HepG2 (cell line): Measurements from ENCODE around the gene PA2G4. TPM values are rescaled to one million over a fixed set of nuclear protein-coding genes. Genes with fewer than 3 reads are reported as not detected.

Experiments used
- FOXC1 ChIP-seq: sonication (generic); formaldehyde crosslinking; IDR thresholded peaks from 2 replicates; pipeline ENCODE4 v1.8.0; 2022; ENCODE audit warnings: mild to moderate bottlenecking, missing genetic modification reagents, borderline replicate concordance
- GATAD2A ChIP-seq: IDR thresholded peaks from 2 replicates; pipeline ENCODE4 v1.6.1; 2016
- GTF3A ChIP-seq: sonication (generic); formaldehyde crosslinking; conservative IDR thresholded peaks from 2 replicates; pipeline ENCODE4 v1.4.0; 2020; ENCODE audit warnings: mild to moderate bottlenecking, missing genetic modification reagents
- ONECUT2 ChIP-seq: sonication (generic); formaldehyde crosslinking; IDR thresholded peaks from 2 replicates; pipeline ENCODE4 v1.4.0; 2020; ENCODE audit warnings: missing genetic modification reagents
- SALL2 ChIP-seq: sonication (generic); formaldehyde crosslinking; IDR thresholded peaks from 2 replicates; pipeline ENCODE4 v1.8.1; 2023; ENCODE audit warnings: mild to moderate bottlenecking, missing genetic modification reagents, inconsistent platforms
- TGIF2 ChIP-seq: IDR thresholded peaks from 2 replicates; pipeline ENCODE4 v1.6.1; 2016; ENCODE audit warnings: control low read depth, missing compliant biosample characterization
- U2AF2 ChIP-seq: fragments of 200-400 bp; formaldehyde crosslinking; IDR thresholded peaks from 2 replicates; pipeline ENCODE4 v1.6.1; 2017; ENCODE audit warnings: low read depth, mild to moderate bottlenecking, low read length
- ZKSCAN5 ChIP-seq: sonication (generic); formaldehyde crosslinking; IDR thresholded peaks from 2 replicates; pipeline ENCODE4 v1.5.1; 2020; ENCODE audit warnings: mild to moderate bottlenecking, missing genetic modification reagents
- ZNF160 ChIP-seq: sonication (generic); formaldehyde crosslinking; IDR thresholded peaks from 2 replicates; pipeline ENCODE4 v1.8.0; 2022; ENCODE audit warnings: mild to moderate bottlenecking, inconsistent platforms, missing genetic modification reagents
- ZNF501 ChIP-seq: sonication (generic); formaldehyde crosslinking; IDR thresholded peaks from 2 replicates; pipeline ENCODE4 v1.5.1; 2020; ENCODE audit warnings: mild to moderate bottlenecking, moderate library complexity, missing genetic modification reagents
- ZNF614 ChIP-seq: IDR thresholded peaks from 2 replicates; pipeline ENCODE4 v1.6.1; 2018; ENCODE audit warnings: missing biosample characterization, missing genetic modification reagents, inconsistent platforms, borderline replicate concordance
- ZNF703 ChIP-seq: sonication (generic); formaldehyde crosslinking; IDR thresholded peaks from 2 replicates; pipeline ENCODE4 v1.5.1; 2020; ENCODE audit warnings: missing genetic modification reagents, mild to moderate bottlenecking, moderate library complexity, borderline replicate concordance
- ZNF776 ChIP-seq: sonication (generic); formaldehyde crosslinking; IDR thresholded peaks from 2 replicates; pipeline ENCODE4 v1.4.0; 2020; ENCODE audit warnings: mild to moderate bottlenecking, missing genetic modification reagents
- ZNF788 ChIP-seq: sonication (generic); formaldehyde crosslinking; IDR thresholded peaks from 2 replicates; pipeline ENCODE4 v1.5.0; 2020; ENCODE audit warnings: mild to moderate bottlenecking, missing genetic modification reagents, borderline replicate concordance
- ZSCAN30 ChIP-seq: sonication (generic); formaldehyde crosslinking; IDR thresholded peaks from 2 replicates; pipeline ENCODE4 v1.5.0; 2020; ENCODE audit warnings: mild to moderate bottlenecking, missing genetic modification reagents
- polyA plus RNA-seq, 8 experiments: library from polyadenylated mRNA; depleted of rRNA in 3 of 8; stranded (reverse) in 7 of 8; unstranded in 1 of 8; fragments of >200 nt; fragmentation: Illumina TruSeq in 4 of 8; extraction: Trizol in 4 of 8; gene quantifications; 2 replicates each; pipeline versions ENCODE4 v1.2.1 to v1.2.3, GENCODE V29; 2011 to 2016; ENCODE audit warnings: low read depth in 4 of 8, missing spikeins in 1 of 8, mixed read lengths in 1 of 8; ENCODE audit not compliant: insufficient read depth in 1 of 8
- total RNA-seq, 5 experiments: library from RNA; depleted of rRNA; stranded (reverse); fragments of >200 nt; fragmentation: Illumina TruSeq; extraction: Trizol; gene quantifications; 2 replicates each; pipeline ENCODE4 v1.2.3, GENCODE V29; 2016; ENCODE audit warnings: low read depth in 1 of 5
- TF ChIP-seq, protein P1 (sequence below), 2 experiments: sonication (generic) in 1 of 2; formaldehyde crosslinking in 1 of 2; IDR thresholded peaks; 2 replicates each; pipeline versions ENCODE4 v1.5.1 to v1.6.1; 2011 to 2020; ENCODE audit warnings: borderline replicate concordance in 1 of 2, low read depth in 1 of 2, low read length in 1 of 2, mild to moderate bottlenecking in 1 of 2, missing genetic modification reagents in 1 of 2, moderate library complexity in 1 of 2
- TF ChIP-seq, protein P2 (sequence below): IDR thresholded peaks from 2 replicates; pipeline ENCODE4 v1.6.1; 2016; ENCODE audit warnings: control low read depth
- TF ChIP-seq, protein P3 (sequence below): sonication (generic); formaldehyde crosslinking; conservative IDR thresholded peaks from 2 replicates; pipeline ENCODE4 v1.5.0; 2020; ENCODE audit warnings: missing genetic modification reagents
- TF ChIP-seq, protein P4 (sequence below): sonication (generic); formaldehyde crosslinking; IDR thresholded peaks from 2 replicates; pipeline ENCODE4 v1.8.0; 2023; ENCODE audit warnings: mild to moderate bottlenecking, missing genetic modification reagents
- TF ChIP-seq, protein P5 (sequence below): sonication (generic); formaldehyde crosslinking; IDR thresholded peaks from 2 replicates; pipeline ENCODE4 v1.4.0; 2020; ENCODE audit warnings: missing genetic modification reagents, borderline replicate concordance

PA2G4 gene
- total and polyA plus RNA-seq, 2 of the 13 experiments (the other 11 are each of a cell fraction or from before 2014, with no cell fraction given): 147 to 240 TPM

DNA sequence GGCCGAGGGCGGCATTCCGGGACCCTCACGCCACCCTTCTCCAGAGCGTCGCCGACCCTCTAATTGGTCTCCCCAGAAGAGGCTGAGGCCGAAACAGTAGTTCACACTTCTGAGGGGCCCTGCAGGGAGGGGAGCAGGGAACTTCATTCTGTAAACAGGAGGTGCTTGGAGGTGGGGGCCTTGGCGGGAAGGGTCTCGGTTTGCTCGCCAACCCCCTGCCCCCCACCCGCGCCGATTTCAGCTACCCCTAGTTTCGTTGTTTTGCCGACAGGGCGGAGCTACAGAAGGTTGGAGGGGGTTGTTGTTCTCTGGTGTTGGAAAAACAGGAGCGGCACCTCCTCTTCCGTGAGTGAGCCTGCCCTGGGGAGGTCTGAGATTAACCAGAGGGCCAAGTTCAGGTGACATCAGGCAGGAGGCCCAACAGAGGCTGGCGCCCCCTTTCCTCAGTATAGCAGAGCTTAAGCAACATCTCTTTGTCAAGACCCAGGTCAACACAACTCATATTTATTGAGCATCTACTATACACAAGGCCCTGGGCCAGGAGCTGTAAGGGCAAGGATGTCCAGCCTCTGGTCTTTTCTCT, 23.7 kb upstream of the PA2G4 start (continued):
- TF ChIP-seq, protein P1, sequence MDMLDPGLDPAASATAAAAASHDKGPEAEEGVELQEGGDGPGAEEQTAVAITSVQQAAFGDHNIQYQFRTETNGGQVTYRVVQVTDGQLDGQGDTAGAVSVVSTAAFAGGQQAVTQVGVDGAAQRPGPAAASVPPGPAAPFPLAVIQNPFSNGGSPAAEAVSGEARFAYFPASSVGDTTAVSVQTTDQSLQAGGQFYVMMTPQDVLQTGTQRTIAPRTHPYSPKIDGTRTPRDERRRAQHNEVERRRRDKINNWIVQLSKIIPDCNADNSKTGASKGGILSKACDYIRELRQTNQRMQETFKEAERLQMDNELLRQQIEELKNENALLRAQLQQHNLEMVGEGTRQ (IDR thresholded peaks at IDR 0.05; ENCODE audit: low read depth, low read length): no peak
- TF ChIP-seq, protein P1 (CRISPR knock-in tag; IDR thresholded peaks at IDR 0.05; ENCODE audit: borderline replicate concordance): no peak
- TF ChIP-seq ZNF501 (CRISPR knock-in tag) (no peak), TGIF2 (peak; percentile 11; the same call in 1 of the 2 replicates), ZNF614 (CRISPR knock-in tag) (no peak), GATAD2A (CRISPR knock-in tag) (peak; percentile 70; the same call in 1 of the 2 replicates), U2AF2 (no peak), ZNF776 (CRISPR knock-in tag) (no peak), ZSCAN30 (CRISPR knock-in tag) (no peak), SALL2 (CRISPR knock-in tag) (no peak), GTF3A (CRISPR knock-in tag) (no peak), ZNF703 (0 out of 2 replicates have a peak, but pooled peaks have one; percentile 19), FOXC1 (0 out of 2 replicates have a peak, but pooled peaks have one; percentile 8), ZKSCAN5 (CRISPR knock-in tag) (no peak), ZNF160 (no peak), ZNF788 (peak; percentile 32; the same call in 1 of the 2 replicates), ONECUT2 (CRISPR knock-in tag) (no peak)
- TF ChIP-seq, protein P2, sequence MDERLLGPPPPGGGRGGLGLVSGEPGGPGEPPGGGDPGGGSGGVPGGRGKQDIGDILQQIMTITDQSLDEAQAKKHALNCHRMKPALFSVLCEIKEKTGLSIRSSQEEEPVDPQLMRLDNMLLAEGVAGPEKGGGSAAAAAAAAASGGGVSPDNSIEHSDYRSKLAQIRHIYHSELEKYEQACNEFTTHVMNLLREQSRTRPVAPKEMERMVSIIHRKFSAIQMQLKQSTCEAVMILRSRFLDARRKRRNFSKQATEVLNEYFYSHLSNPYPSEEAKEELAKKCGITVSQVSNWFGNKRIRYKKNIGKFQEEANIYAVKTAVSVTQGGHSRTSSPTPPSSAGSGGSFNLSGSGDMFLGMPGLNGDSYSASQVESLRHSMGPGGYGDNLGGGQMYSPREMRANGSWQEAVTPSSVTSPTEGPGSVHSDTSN (CRISPR knock-in tag): no peak
- TF ChIP-seq, protein P3, sequence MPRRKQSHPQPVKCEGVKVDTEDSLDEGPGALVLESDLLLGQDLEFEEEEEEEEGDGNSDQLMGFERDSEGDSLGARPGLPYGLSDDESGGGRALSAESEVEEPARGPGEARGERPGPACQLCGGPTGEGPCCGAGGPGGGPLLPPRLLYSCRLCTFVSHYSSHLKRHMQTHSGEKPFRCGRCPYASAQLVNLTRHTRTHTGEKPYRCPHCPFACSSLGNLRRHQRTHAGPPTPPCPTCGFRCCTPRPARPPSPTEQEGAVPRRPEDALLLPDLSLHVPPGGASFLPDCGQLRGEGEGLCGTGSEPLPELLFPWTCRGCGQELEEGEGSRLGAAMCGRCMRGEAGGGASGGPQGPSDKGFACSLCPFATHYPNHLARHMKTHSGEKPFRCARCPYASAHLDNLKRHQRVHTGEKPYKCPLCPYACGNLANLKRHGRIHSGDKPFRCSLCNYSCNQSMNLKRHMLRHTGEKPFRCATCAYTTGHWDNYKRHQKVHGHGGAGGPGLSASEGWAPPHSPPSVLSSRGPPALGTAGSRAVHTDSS (CRISPR knock-in tag): no peak
- TF ChIP-seq, protein P4, sequence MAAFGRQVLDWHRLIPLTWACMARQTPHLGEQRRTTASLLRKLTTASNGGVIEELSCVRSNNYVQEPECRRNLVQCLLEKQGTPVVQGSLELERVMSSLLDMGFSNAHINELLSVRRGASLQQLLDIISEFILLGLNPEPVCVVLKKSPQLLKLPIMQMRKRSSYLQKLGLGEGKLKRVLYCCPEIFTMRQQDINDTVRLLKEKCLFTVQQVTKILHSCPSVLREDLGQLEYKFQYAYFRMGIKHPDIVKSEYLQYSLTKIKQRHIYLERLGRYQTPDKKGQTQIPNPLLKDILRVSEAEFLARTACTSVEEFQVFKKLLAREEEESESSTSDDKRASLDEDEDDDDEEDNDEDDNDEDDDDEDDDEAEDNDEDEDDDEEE (CRISPR knock-in tag): no peak
- TF ChIP-seq, protein P5, sequence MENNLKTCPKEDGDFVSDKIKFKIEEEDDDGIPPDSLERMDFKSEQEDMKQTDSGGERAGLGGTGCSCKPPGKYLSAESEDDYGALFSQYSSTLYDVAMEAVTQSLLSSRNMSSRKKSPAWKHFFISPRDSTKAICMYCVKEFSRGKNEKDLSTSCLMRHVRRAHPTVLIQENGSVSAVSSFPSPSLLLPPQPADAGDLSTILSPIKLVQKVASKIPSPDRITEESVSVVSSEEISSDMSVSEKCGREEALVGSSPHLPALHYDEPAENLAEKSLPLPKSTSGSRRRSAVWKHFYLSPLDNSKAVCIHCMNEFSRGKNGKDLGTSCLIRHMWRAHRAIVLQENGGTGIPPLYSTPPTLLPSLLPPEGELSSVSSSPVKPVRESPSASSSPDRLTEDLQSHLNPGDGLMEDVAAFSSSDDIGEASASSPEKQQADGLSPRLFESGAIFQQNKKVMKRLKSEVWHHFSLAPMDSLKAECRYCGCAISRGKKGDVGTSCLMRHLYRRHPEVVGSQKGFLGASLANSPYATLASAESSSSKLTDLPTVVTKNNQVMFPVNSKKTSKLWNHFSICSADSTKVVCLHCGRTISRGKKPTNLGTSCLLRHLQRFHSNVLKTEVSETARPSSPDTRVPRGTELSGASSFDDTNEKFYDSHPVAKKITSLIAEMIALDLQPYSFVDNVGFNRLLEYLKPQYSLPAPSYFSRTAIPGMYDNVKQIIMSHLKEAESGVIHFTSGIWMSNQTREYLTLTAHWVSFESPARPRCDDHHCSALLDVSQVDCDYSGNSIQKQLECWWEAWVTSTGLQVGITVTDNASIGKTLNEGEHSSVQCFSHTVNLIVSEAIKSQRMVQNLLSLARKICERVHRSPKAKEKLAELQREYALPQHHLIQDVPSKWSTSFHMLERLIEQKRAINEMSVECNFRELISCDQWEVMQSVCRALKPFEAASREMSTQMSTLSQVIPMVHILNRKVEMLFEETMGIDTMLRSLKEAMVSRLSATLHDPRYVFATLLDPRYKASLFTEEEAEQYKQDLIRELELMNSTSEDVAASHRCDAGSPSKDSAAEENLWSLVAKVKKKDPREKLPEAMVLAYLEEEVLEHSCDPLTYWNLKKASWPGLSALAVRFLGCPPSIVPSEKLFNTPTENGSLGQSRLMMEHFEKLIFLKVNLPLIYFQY (CRISPR knock-in tag): no peak
